Measurements from ENCODE around the gene VWF.

VWF gene

DNA sequence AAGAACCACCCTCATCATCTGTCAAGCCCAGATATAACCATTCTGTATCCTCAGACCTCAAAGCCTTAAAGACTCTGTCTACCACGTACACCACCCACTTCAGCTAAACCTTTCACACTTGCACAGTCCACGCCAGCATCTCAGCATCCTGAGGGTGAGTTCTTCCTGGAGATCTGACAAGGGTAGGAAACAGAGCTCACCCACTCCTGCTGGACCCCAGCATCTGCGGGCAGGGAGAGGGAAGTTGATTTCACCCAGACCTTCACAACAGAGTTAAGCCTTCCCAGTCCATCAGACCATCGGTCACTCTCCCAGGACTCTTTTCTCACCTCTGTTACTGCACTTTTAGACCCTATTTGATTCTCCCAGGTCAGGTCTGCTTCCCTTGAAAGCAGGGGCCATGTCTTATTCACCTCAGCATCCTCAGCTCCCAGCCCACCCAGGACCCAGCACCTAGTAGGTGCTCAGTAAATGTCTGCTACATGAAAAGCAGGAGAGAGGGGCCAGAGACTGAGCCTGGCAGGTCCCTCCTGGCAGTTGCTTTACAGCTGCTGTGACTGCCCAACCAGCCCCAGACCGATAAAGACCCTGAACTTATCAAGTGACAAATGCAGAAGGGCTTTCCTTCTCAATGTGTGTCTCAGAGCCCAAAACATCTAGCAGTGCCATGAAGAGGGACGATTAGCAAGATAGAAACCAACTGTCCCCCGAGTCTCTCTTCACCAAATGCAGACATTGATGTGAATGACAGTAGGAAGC, 213.5 kb downstream of the VWF start:
- no peak for DNase-seq

GRCh38 chr12:5909560-5909959, 214.9 kb downstream of the VWF start:
- DNase-seq, result no peak

GRCh38 chr12:5908251-5908650, 216.2 kb downstream of the VWF start:
- DNase-seq, result no peak

GRCh38 chr12:5907807-5908206, 216.7 kb downstream of the VWF start:
- DNase-seq, result no peak

- DNase-seq, result no peak
These were observed 218.7 kb downstream of the VWF start for GRCh38 chr12:5905757-5906156.

GRCh38 chr12:5904969-5905368, 219.5 kb downstream of the VWF start:
- no peak for DNase-seq

DNA sequence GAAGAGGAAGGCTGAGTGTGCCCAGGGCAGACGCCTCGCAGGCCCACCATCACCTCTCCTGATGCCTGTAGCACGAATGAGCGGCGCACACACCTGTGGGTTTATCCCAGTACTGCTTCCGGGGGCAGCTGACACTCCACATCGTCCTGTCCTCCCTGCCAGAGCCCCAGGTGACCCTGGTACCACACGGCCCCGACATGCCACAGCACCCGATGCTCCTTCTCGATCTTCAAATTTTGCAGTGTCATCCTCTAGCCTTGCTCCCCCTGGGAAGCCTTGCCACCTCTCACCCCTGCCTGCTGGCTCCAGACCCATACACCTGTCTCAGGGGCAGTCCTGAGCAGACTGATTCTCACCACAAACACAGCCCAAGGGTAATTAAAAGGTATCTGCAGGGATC, 220.0 kb downstream of the VWF start:
- no peak for DNase-seq

DNA sequence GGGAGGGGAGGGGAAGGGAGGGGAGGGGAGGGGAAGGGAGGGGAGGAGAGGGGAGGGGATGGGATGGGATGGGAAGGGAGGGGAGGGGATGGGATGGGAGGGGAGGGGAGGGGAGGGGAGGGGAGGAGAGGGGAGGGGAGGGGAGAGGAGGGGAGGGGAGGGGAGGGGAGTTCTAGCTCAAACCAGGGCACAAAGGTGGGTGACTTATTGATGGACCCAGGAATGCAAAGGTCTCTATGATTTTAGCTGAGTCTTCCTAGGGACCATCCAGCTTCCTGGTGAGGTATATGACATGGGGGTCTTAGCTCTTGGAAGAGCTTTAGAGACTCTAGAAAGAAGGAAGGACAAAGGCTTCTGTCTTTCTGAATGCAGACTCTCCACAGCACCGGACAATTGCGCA, 221.7 kb downstream of the VWF start:
- no peak for DNase-seq

DNA sequence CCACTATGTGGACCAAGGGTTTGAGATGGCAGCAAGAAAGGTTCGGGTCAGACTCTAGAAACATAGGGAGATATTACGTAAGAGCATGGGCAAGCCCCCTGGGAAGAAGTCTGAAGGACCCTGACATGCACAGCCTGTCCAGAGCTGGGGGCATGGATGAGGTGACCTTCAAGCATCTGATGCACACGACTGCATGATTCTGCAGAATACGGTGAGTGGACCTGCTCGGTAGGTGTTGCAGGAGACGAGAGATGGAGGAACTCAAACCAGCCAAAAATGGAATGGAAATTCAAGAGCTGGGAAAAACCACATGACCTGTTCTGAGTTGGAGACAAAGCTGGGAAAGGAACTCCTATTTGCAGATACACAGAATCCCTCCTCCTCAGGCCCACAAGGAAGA, 223.1 kb downstream of the VWF start:
- no peak for DNase-seq

GRCh38 chr12:5900533-5901205, 223.8 kb downstream of the VWF start:
- DNase-seq, result no peak

DNA sequence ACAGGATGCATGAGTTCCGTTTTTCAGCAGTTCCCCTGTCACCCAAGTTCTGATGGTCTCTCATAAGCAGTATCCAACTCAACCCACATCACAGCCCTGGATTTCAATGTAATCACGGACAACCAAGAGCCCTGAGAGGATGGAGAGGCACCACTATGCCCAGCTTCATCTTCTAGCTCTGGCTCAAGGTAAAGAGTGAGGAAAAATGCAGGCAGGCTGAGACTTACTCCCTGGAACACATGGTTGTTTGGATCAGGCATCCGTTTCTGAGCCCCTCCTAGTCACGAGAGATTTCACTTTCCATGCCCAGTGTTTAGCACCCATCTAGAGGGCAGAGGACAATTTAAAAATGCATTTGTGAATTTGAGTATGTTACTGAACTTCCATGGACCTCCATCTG, 224.4 kb downstream of the VWF start:
- no peak for DNase-seq

DNA sequence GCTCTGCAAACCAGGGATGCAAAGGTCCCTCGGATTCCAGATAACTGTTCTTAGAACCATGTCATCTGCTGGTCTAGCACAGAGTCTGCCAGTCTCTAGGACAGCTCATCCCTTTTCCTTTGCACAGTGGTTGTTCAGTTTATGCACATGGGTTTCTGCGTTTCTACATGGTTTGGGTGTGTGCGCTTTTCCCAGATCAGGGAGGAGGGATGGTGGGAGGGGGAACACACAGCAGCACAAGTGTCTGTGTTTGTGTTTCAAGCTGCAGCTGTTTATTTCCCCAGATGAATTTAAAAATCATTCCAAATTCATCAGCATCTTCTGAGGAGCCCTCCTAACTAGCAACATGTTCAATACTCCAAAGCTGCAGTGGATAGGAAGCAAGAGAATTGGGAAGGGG, 224.8 kb downstream of the VWF start:
- no peak for DNase-seq

- DNase-seq, result no peak
These were observed 225.6 kb downstream of the VWF start for GRCh38 chr12:5898874-5899273.
